ENCODE data around the gene C1orf232. TPM values are rescaled to one million over a fixed set of nuclear protein-coding genes. Genes with fewer than 3 reads are reported as not detected.

C1orf232 gene
- total and polyA plus RNA-seq, 2 donors (not counting 1 experiment from before 2014, with no cell fraction given) = not detected

DNA sequence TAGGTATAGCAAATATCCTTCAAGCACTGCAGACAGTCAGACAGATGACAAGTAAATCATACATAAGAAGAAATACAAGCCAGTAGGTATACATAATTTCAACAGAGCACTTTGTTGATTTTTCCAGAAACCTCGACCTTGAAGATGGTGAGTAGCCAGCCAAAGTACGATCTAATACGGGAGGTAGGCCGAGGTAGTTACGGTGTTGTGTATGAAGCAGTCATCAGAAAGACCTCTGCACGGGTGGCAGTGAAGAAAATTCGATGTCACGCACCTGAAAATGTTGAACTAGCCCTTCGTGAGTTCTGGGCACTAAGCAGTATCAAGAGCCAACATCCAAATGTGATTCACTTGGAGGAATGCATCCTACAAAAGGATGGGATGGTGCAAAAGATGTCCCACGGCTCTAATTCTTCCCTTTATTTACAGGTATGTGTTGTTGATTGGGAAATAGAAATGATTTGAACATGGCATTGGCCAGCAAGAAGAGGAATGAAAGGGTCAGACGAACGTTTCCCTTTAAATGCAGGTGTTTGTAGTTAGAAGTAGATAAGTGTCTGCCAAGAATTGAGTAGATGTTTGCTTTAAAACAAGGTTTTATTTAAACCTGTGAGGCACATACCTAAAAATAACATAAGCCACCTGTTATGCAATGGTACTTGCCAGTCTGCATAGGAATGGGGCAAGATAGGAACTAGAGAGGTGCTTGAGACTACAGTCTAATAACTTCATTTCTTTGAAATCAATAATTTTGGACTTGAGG lies 54.4 kb downstream of the C1orf232 start:
- no peaks in the 10 kb centered on the region for H3K9me3 Mint-ChIP-seq (ENCODE audit: insufficient read depth)
- no peak overlapping the region for H3K9ac ChIP-seq (ENCODE audit: low read length)
- no peaks in the 10 kb centered on the region for H3K27me3 Mint-ChIP-seq
- no peak overlapping the region for H3K27ac Mint-ChIP-seq
- intact Hi-C loops (cut with micrococcal nuclease) = loop anchor here (5.0 kb wide), 2 partner anchors 358 to 673 kb away; partner anchors contain the start of genes HMGN2 and PIGV
- 96% methylated on average over 11 of the region's 12 CpGs for WGBS (ENCODE audit: insufficient coverage)
- TF ChIP-seq EZH2 (IDR thresholded peaks at IDR 0.05; ENCODE audit: borderline replicate concordance, insufficient read depth, low read depth, low read length, poor library complexity, severe bottlenecking) = no peak
- TF ChIP-seq, protein P1, sequence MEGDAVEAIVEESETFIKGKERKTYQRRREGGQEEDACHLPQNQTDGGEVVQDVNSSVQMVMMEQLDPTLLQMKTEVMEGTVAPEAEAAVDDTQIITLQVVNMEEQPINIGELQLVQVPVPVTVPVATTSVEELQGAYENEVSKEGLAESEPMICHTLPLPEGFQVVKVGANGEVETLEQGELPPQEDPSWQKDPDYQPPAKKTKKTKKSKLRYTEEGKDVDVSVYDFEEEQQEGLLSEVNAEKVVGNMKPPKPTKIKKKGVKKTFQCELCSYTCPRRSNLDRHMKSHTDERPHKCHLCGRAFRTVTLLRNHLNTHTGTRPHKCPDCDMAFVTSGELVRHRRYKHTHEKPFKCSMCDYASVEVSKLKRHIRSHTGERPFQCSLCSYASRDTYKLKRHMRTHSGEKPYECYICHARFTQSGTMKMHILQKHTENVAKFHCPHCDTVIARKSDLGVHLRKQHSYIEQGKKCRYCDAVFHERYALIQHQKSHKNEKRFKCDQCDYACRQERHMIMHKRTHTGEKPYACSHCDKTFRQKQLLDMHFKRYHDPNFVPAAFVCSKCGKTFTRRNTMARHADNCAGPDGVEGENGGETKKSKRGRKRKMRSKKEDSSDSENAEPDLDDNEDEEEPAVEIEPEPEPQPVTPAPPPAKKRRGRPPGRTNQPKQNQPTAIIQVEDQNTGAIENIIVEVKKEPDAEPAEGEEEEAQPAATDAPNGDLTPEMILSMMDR (IDR thresholded peaks at IDR 0.05) = no peak
- H3K27ac ChIP-seq (ENCODE audit: low read length in 2 of 2) = no peak overlapping the region
- peaks cover 4% of the 10 kb centered on the region for H4K20me1 ChIP-seq (ENCODE audit: control insufficient read depth, insufficient read depth, low read length, poor library complexity, severe bottlenecking)
- ChIA-PET CTCF (interaction anchor here (0.6 to 17.9 kb wide), 7 partner anchors 9 to 248 kb away, joined by 3 to 336 read pairs (median 6); no protein-coding TSS in a partner anchor), POLR2A (interaction anchor here (0.6 to 1.5 kb wide), 2 partner anchors 9 to 13 kb away, joined by 3 to 6 read pairs; no protein-coding TSS in a partner anchor)
- H3K79me2 ChIP-seq (ENCODE audit: control insufficient read depth, insufficient read depth, low read length) = peaks cover 50% of the 10 kb centered on the region
- no peak overlapping the region for H3K4me2 ChIP-seq (replicated peaks; ENCODE audit: low read depth, low read length, poor library complexity, severe bottlenecking)
- H3K4me3 Mint-ChIP-seq = peak overlapping the region; percentile 5
- H3K4me3 ChIP-seq (ENCODE audit: control extremely low read depth in 1 of 5, extremely low read depth in 1 of 5, insufficient read depth in 1 of 5, low read depth in 2 of 5, low read length in 4 of 5) = no peak overlapping the region
- H3K27me3 ChIP-seq (replicated peaks in 1 of 4; ENCODE audit: control extremely low read depth in 1 of 4, control insufficient read depth in 3 of 4, insufficient read depth in 4 of 4, low read length in 3 of 4) = no peaks in the 10 kb centered on the region
- ATAC-seq (ENCODE audit: low read depth) (no peak), DNase-seq (no peak)
- H2AFZ ChIP-seq (ENCODE audit: insufficient read depth, low read depth, low read length, poor library complexity, severe bottlenecking) = no peak overlapping the region
- peaks cover 0 to 19% of the 10 kb centered on the region in 2 experiments for H3K36me3 ChIP-seq (replicated peaks in 1 of 2; ENCODE audit: control extremely low read depth in 1 of 2, control insufficient read depth in 1 of 2, extremely low read depth in 1 of 2, insufficient read depth in 2 of 2, low read length in 1 of 2)
- peaks cover 12 to 17% of the 10 kb centered on the region in 2 donors for H3K4me1 ChIP-seq (ENCODE audit: control insufficient read depth in 2 of 2, insufficient read depth in 2 of 2, low read length in 2 of 2)
- H3K4me1 Mint-ChIP-seq = peaks cover 18% of the 10 kb centered on the region
- no peaks in the 10 kb centered on the region for H3K9me3 ChIP-seq (ENCODE audit: control extremely low read depth in 1 of 3, control insufficient read depth in 2 of 3, insufficient read depth in 1 of 3, low read length in 2 of 3)

Other genes with a start within 250 kb of the C1orf232 start
- gene PAFAH2, start 170.9 kb downstream of the C1orf232 start, total RNA-seq = 8.8 and 10.8 TPM in 2 replicates
- 5.1 and 6.0 TPM in 2 replicates for gene PAFAH2, start 170.9 kb downstream of the C1orf232 start, polyA plus RNA-seq
- 0.12 TPM in 2 replicates for gene EXTL1, start 147.2 kb downstream of the C1orf232 start, total RNA-seq
- gene EXTL1, start 147.2 kb downstream of the C1orf232 start, polyA plus RNA-seq = not detected in 2 replicates
- gene SLC30A2, start 122.8 kb downstream of the C1orf232 start, total RNA-seq = not detected in 2 replicates
- not detected in 2 replicates for gene SLC30A2, start 122.8 kb downstream of the C1orf232 start, polyA plus RNA-seq
- not detected in 2 replicates for gene TRIM63, start 101.3 kb downstream of the C1orf232 start, total RNA-seq
- 0.22 TPM in 1 of 2 replicates, not detected in the other for gene TRIM63, start 101.3 kb downstream of the C1orf232 start, polyA plus RNA-seq
- gene PDIK1L, start 57.1 kb downstream of the C1orf232 start, total RNA-seq = 15.2 and 17.3 TPM in 2 replicates
- 1.3 and 2.0 TPM in 2 replicates for gene PDIK1L, start 57.1 kb downstream of the C1orf232 start, polyA plus RNA-seq
- gene FAM110D, start 9.9 kb downstream of the C1orf232 start, total RNA-seq = not detected in 2 replicates
- gene FAM110D, start 9.9 kb downstream of the C1orf232 start, polyA plus RNA-seq = not detected in 2 replicates
- 10.7 and 13.5 TPM in 2 replicates for gene ZNF593, start 945 bp upstream of the C1orf232 start, total RNA-seq
- 60.0 and 61.9 TPM in 2 replicates for gene ZNF593, start 945 bp upstream of the C1orf232 start, polyA plus RNA-seq
- gene ZNF593OS, start 2.9 kb upstream of the C1orf232 start, total RNA-seq = not detected in 2 replicates
- 0.09 TPM in 1 of 2 replicates, not detected in the other for gene ZNF593OS, start 2.9 kb upstream of the C1orf232 start, polyA plus RNA-seq
- 3.7 and 4.7 TPM in 2 replicates for gene CNKSR1, start 8.5 kb upstream of the C1orf232 start, total RNA-seq
- gene CNKSR1, start 8.5 kb upstream of the C1orf232 start, polyA plus RNA-seq = 5.8 and 8.8 TPM in 2 replicates
- not detected in 2 replicates for gene CATSPER4, start 21.6 kb upstream of the C1orf232 start, total RNA-seq
- gene CATSPER4, start 21.6 kb upstream of the C1orf232 start, polyA plus RNA-seq = not detected in 2 replicates
- 16.2 and 16.9 TPM in 2 replicates for gene CEP85, start 65.2 kb upstream of the C1orf232 start, total RNA-seq
- gene CEP85, start 65.2 kb upstream of the C1orf232 start, polyA plus RNA-seq = 16.1 and 16.3 TPM in 2 replicates
- 230 and 232 TPM in 2 replicates for gene SH3BGRL3, start 111.1 kb upstream of the C1orf232 start, total RNA-seq
- gene SH3BGRL3, start 111.1 kb upstream of the C1orf232 start, polyA plus RNA-seq = 86.7 and 150 TPM in 2 replicates
- 81.4 and 83.8 TPM in 2 replicates for gene UBXN11, start 137.7 kb upstream of the C1orf232 start, total RNA-seq
- 66.2 and 68.0 TPM in 2 replicates for gene UBXN11, start 137.7 kb upstream of the C1orf232 start, polyA plus RNA-seq
- gene CD52, start 149.0 kb upstream of the C1orf232 start, total RNA-seq = 1,072 and 1,116 TPM in 2 replicates
- 1,095 and 1,597 TPM in 2 replicates for gene CD52, start 149.0 kb upstream of the C1orf232 start, polyA plus RNA-seq
- 1.8 and 3.3 TPM in 2 replicates for gene CRYBG2, start 185.2 kb upstream of the C1orf232 start, total RNA-seq
- gene CRYBG2, start 185.2 kb upstream of the C1orf232 start, polyA plus RNA-seq = 1.9 and 5.3 TPM in 2 replicates
- 0.67 TPM in 1 of 2 replicates, not detected in the other for gene ZNF683, start 203.8 kb upstream of the C1orf232 start, total RNA-seq
- gene ZNF683, start 203.8 kb upstream of the C1orf232 start, polyA plus RNA-seq = 0.45 and 0.46 TPM in 2 replicates
- gene LIN28A, start 241.9 kb upstream of the C1orf232 start, total RNA-seq = not detected in 2 replicates
- not detected in 2 replicates for gene LIN28A, start 241.9 kb upstream of the C1orf232 start, polyA plus RNA-seq

Measured in B cell (primary cell).